CD4-positive, alpha-beta memory T cell (primary cell): Measurements from ENCODE around the gene IRS2. TPM values are rescaled to one million over a fixed set of nuclear protein-coding genes. Genes with fewer than 3 reads are reported as not detected.

ENCODE experiments used
- CTCF ChIA-PET: fragments of 350-600 bp; sonication (Branson Sonifier 250); formaldehyde crosslinking; loops from one replicate; lab custom pipeline; 2021; ENCODE audit warnings: inconsistent platforms; ENCODE audit not compliant: partially characterized antibody; lab: Charles Lee
- POLR2A ChIA-PET: fragments of 350-600 bp; sonication (Branson Sonifier 250); formaldehyde crosslinking; loops from one replicate; lab custom pipeline; 2021; ENCODE audit not compliant: partially characterized antibody; lab: Charles Lee
- DNase-seq, 5 donors: peaks; one replicate each; pipeline versions ENCODE4 v3.0.0 to v3.0.0-alpha.2; 2020 to 2022; ENCODE audit warnings: mixed read lengths in 1 of 5
- H3K27ac ChIP-seq: one replicate; pipeline ENCODE4 v1.7.0; 2013; ENCODE audit warnings: low read depth, low read length
- H3K27me3 ChIP-seq: 2 replicates; pipeline ENCODE4 v1.7.0; 2013; ENCODE audit warnings: mild to moderate bottlenecking, low read length, moderate library complexity; ENCODE audit not compliant: insufficient read depth
- H3K36me3 ChIP-seq: 2 replicates; pipeline ENCODE4 v1.7.0; 2013; ENCODE audit warnings: mild to moderate bottlenecking, low read length, moderate library complexity; ENCODE audit not compliant: insufficient read depth
- H3K4me1 ChIP-seq: 2 replicates; pipeline ENCODE4 v1.7.0; 2013; ENCODE audit warnings: mild to moderate bottlenecking, low read length, moderate library complexity; ENCODE audit not compliant: insufficient read depth
- H3K4me3 ChIP-seq, 2 donors: one replicate each; pipeline ENCODE4 v1.7.0; 2013; ENCODE audit warnings: low read length in 2 of 2, mild to moderate bottlenecking in 1 of 2
- H3K9me3 ChIP-seq, 2 donors: one replicate each; pipeline ENCODE4 v1.7.0; 2013; ENCODE audit warnings: low read length in 2 of 2, control low read depth in 1 of 2; ENCODE audit not compliant: control insufficient read depth in 1 of 2
- H3K27ac Mint-ChIP-seq, 7 donors: one replicate each; pipeline ENCODE4 v1.8.0; 2020 to 2021; ENCODE audit warnings: mixed read lengths in 7 of 7, mild to moderate bottlenecking in 6 of 7, inconsistent platforms in 3 of 7, moderate library complexity in 3 of 7
- H3K27me3 Mint-ChIP-seq, 2 donors: one replicate each; pipeline ENCODE4 v1.8.0; 2020 to 2021; ENCODE audit warnings: mixed read lengths in 2 of 2
- H3K36me3 Mint-ChIP-seq, 2 donors: one replicate each; pipeline ENCODE4 v1.8.0; 2020 to 2021; ENCODE audit warnings: mixed read lengths in 2 of 2, inconsistent platforms in 1 of 2, mild to moderate bottlenecking in 1 of 2
- H3K4me1 Mint-ChIP-seq, 4 donors: one replicate each; pipeline ENCODE4 v1.8.0; 2020 to 2021; ENCODE audit warnings: mixed read lengths in 4 of 4, mild to moderate bottlenecking in 1 of 4
- H3K4me3 Mint-ChIP-seq, 8 donors: one replicate each; pipeline ENCODE4 v1.8.0; 2020 to 2021; ENCODE audit warnings: mixed read lengths in 8 of 8, mild to moderate bottlenecking in 7 of 8, moderate library complexity in 6 of 8, inconsistent platforms in 3 of 8
- H3K9me3 Mint-ChIP-seq, 8 donors: one replicate each; pipeline ENCODE4 v1.8.0; 2020 to 2021; ENCODE audit warnings: mixed read lengths in 8 of 8, mild to moderate bottlenecking in 5 of 8, inconsistent platforms in 3 of 8, moderate library complexity in 1 of 8
- intact Hi-C: fragments of 100-400 bp; cut with micrococcal nuclease; formaldehyde crosslinking; loops from one replicate; pipeline ENCODE4 v1.15.1; 2023
- polyA plus RNA-seq, 2 donors: library from polyadenylated mRNA; unstranded; fragments of 300-500 nt; fragmentation: Illumina TruSeq; gene quantifications; one replicate each; pipeline ENCODE4 v1.2.3, GENCODE V29; 2021
- total RNA-seq, 2 experiments: library from RNA; stranded (reverse); gene quantifications; one replicate each; pipeline ENCODE4 v1.2.3, GENCODE V29; 2021

The IRS2 gene
- total and polyA plus RNA-seq, 4 experiments from 2014 or later, result 1.3 to 21.4 (median 12.2) TPM

DNA sequence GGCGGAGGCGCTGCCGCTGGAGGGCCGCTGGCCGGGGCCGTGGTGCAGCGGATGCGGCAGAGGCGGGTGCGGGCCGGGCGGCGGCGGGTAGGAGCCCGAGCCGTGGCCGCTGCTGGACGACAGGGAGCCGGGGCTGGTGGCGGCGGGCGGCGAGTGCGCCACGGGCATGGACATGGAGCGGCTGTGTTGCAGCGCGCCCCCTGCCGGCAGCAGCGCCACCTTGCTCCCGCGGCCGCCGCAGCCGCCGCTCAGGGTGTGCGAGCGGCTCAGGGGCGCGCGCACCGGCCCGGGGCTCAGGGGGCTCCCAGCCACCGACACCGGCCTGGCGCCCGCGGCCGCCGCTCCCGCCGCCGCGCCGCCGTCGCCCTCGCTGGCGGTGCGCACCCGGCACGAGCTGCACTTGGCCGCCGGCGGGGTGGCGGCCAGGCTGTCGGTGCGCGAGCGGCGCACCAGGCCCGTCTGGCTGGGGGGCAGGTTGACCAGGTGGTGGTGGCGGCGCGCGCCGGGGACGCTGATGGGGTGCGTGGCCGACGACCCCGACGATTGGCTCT, 1.7 kb downstream of the IRS2 start:
- H3K9me3 ChIP-seq, result no peaks in the 10 kb centered on the region
- peaks cover 18 to 40% (median 29%) of the 10 kb centered on the region in 4 donors for H3K4me1 Mint-ChIP-seq
- no peaks in the 10 kb centered on the region for H3K27me3 Mint-ChIP-seq
- H3K4me3 Mint-ChIP-seq, result peak overlapping the region; percentile 73 to 83 (median 76)
- peak overlapping the region in 3 of 7 donors; percentile 50 to 82 (median 72) for H3K27ac Mint-ChIP-seq
- H3K4me3 ChIP-seq, result peak overlapping the region in 1 of 2 donors; percentile 62
- peaks cover 0 to 1% (median 0%) of the 10 kb centered on the region in 8 donors for H3K9me3 Mint-ChIP-seq
- peak; percentile 50 to 76 (median 68) for DNase-seq
- H3K36me3 Mint-ChIP-seq, result peaks cover 4 to 15% of the 10 kb centered on the region in 2 donors
- H3K27me3 ChIP-seq, result no peaks in the 10 kb centered on the region
- intact Hi-C loops, result loop anchor here (2.0 to 5.0 kb wide), 2 partner anchors 870 to 1133 kb away; partner anchors contain the start of gene ANKRD10
- CTCF ChIA-PET, result interaction anchor here (0.8 to 1.3 kb wide), 11 partner anchors 8 to 823 kb away, joined by 3 to 10 read pairs (median 3); no protein-coding TSS in a partner anchor
- peaks cover 36% of the 10 kb centered on the region for H3K4me1 ChIP-seq
- H3K27ac ChIP-seq, result no peak overlapping the region
- POLR2A ChIA-PET, result interaction anchor here (1.1 to 1.3 kb wide), 3 partner anchors 41 to 1571 kb away, joined by 3 to 5 read pairs (median 3); no protein-coding TSS in a partner anchor
- no peaks in the 10 kb centered on the region for H3K36me3 ChIP-seq

GRCh38 chr13:109783815-109784589, 2.4 kb downstream of the IRS2 start:
- H3K4me1 ChIP-seq, result peaks cover 42% of the 10 kb centered on the region
- H3K27me3 Mint-ChIP-seq, result no peaks in the 10 kb centered on the region
- H3K27ac Mint-ChIP-seq, result peak overlapping the region in 2 of 7 donors; percentile 40 to 65
- no peak overlapping the region for H3K4me3 ChIP-seq
- peaks cover 0 to 1% (median 0%) of the 10 kb centered on the region in 8 donors for H3K9me3 Mint-ChIP-seq
- no peak overlapping the region for H3K4me3 Mint-ChIP-seq
- H3K36me3 Mint-ChIP-seq, result peaks cover 4 to 15% of the 10 kb centered on the region in 2 donors
- H3K27me3 ChIP-seq, result no peaks in the 10 kb centered on the region
- H3K27ac ChIP-seq, result no peak overlapping the region
- H3K4me1 Mint-ChIP-seq, result peaks cover 25 to 42% (median 34%) of the 10 kb centered on the region in 4 donors
- CTCF ChIA-PET, result interaction anchor here (1.2 to 1.6 kb wide), 2 partner anchors 33 to 52 kb away, joined by 3 to 6 read pairs; no protein-coding TSS in a partner anchor
- H3K9me3 ChIP-seq, result no peaks in the 10 kb centered on the region
- POLR2A ChIA-PET, result no interaction called here
- intact Hi-C loops, result loop anchor here (2.0 kb wide), 1 partner anchor 869 kb away; no protein-coding TSS in a partner anchor
- DNase-seq, result peak in 1 of 5 donors; percentile 23
- no peaks in the 10 kb centered on the region for H3K36me3 ChIP-seq

DNA sequence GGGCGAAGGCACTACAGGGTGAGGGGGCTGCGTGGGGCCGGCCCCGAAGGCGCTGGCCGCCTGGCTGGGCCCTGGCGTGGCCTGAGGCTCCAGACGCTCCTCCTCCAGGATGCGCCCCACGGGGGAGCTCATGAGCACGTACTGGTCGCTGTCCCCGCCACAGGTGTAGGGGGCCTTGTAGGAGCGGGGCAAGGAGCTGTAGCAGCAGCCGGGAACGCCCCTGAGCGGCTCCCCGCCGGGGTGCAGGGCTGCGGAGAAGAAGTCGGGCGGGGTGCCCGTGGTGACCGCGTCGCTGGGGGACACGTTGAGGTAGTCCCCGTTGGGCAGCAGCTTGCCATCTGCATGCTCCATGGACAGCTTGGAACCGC, 3.0 kb downstream of the IRS2 start:
- Histone ChIP-seq H3K36me3 (no peaks in the 10 kb centered on the region), H3K9me3 (no peaks in the 10 kb centered on the region), H3K4me3 (no peak overlapping the region), H3K27me3 (no peaks in the 10 kb centered on the region), H3K4me1 (peaks cover 42% of the 10 kb centered on the region), H3K27ac (no peak overlapping the region)
- DNase-seq, result peak in 1 of 5 donors; percentile 24
- Mint-ChIP-seq H3K36me3 (peaks cover 4 to 15% of the 10 kb centered on the region in 2 donors), H3K27me3 (no peaks in the 10 kb centered on the region), H3K27ac (no peak overlapping the region), H3K4me1 (peaks cover 26 to 42% (median 34%) of the 10 kb centered on the region in 4 donors), H3K9me3 (peaks cover 0 to 1% (median 0%) of the 10 kb centered on the region in 8 donors), H3K4me3 (no peak overlapping the region)
- intact Hi-C loops, result no loop called here
- ChIA-PET POLR2A (no interaction called here), CTCF (interaction anchor here (1.2 to 1.6 kb wide), 2 partner anchors 32 to 51 kb away, joined by 3 to 6 read pairs; no protein-coding TSS in a partner anchor)

DNA sequence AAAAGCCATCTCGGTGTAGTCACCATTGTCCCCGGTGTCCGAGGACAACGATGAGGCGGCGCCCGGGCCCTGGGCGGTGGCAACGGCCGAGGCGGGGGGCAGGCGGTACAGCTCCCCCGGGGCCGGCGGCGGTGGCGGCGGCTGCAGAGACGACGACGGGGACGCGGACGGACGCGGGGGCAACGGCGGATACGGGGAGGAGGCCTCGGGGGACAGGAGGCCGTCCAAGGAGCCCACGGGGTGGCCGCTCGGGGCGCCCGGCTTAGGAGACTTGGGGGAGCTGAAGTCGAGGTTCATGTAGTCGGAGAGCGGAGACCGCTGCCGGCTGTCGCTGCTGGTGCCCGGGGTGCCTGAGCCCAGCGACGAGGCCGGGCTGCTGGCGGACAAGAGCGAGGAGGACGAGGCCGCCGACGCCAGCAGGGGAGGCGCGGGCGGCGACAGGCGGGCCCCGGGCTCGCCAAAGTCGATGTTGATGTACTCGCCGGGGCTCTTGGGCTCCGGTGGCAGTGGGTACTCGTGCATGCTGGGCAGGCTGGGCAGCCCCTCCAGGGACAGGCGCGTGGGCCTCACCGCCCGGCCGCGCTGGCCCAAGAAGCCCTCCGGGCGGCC, 3.5 kb downstream of the IRS2 start:
- Mint-ChIP-seq H3K9me3 (peaks cover 0 to 1% (median 0%) of the 10 kb centered on the region in 8 donors), H3K4me3 (peak overlapping the region in 7 of 8 donors; percentile 22 to 74 (median 48)), H3K27ac (peak overlapping the region in 2 of 7 donors; percentile 29 to 52), H3K27me3 (no peaks in the 10 kb centered on the region), H3K4me1 (peaks cover 28 to 42% (median 35%) of the 10 kb centered on the region in 4 donors), H3K36me3 (peaks cover 4 to 17% of the 10 kb centered on the region in 2 donors)
- intact Hi-C loops, result no loop called here
- peak in 1 of 5 donors; percentile 19 for DNase-seq
- Histone ChIP-seq H3K4me1 (peaks cover 45% of the 10 kb centered on the region), H3K27me3 (no peaks in the 10 kb centered on the region), H3K27ac (no peak overlapping the region), H3K9me3 (no peaks in the 10 kb centered on the region), H3K4me3 (no peak overlapping the region), H3K36me3 (no peaks in the 10 kb centered on the region)
- ChIA-PET POLR2A (no interaction called here), CTCF (interaction anchor here (0.5 to 1.6 kb wide), 3 partner anchors 32 to 512 kb away, joined by 3 to 6 read pairs (median 6); no protein-coding TSS in a partner anchor)

- ChIA-PET CTCF (interaction anchor here (0.5 to 1.6 kb wide), 2 partner anchors 50 to 513 kb away, joined by 6 read pairs; no protein-coding TSS in a partner anchor), POLR2A (no interaction called here)
- DNase-seq, result no peak
Observed at GRCh38 chr13:109782066-109782822, 4.1 kb downstream of the IRS2 start.

DNA sequence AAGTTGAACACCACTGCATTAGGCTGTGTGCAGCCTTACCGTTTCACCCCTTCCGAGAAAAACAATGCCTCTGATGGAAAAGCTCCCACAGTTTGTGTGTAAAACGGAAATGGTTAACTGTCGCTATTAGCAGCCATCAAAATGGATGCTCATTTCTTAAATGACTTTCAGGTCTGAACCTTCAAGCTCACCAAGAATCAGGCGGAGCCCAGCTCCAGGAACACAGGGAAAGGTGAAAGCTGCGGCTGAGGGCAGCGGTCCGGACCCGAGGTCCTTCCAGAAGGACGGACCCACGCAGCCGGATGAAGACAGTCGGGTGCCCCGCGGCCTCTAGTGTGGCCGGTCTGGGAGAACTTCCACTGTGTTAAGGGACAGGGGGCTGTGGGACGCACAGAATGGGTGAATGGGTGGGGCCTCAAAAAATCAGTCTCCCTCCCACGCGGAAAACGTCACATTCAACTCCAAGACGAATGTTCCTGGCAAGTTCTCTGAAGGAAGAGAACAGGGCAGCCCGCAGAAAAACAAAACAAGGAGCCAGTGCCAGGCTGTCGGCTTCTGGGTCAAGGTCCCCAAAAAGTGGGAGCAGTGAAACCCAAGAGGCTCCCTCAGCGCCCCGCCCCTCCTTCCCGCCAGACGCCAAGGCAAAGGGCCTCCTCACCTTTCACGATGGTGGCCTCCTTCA, 4.9 kb downstream of the IRS2 start:
- no peaks in the 10 kb centered on the region for H3K27me3 Mint-ChIP-seq
- Histone ChIP-seq H3K27ac (no peak overlapping the region), H3K27me3 (no peaks in the 10 kb centered on the region), H3K4me1 (peaks cover 54% of the 10 kb centered on the region), H3K4me3 (no peak overlapping the region), H3K9me3 (no peaks in the 10 kb centered on the region), H3K36me3 (no peaks in the 10 kb centered on the region)
- peak overlapping the region; percentile 6 to 58 (median 52) for H3K4me3 Mint-ChIP-seq
- H3K9me3 Mint-ChIP-seq, result peaks cover 0 to 1% (median 0%) of the 10 kb centered on the region in 8 donors
- ChIA-PET POLR2A (interaction anchor here (3.2 kb wide), 1 partner anchor 9 kb away, joined by 15 read pairs; no protein-coding TSS in a partner anchor), CTCF (interaction anchor here (2.5 kb wide), 1 partner anchor 9 kb away, joined by 17 read pairs; no protein-coding TSS in a partner anchor)
- no peak for DNase-seq
- peak overlapping the region in 3 of 7 donors; percentile 67 to 74 (median 67) for H3K27ac Mint-ChIP-seq
- intact Hi-C loops, result no loop called here
- H3K4me1 Mint-ChIP-seq, result peaks cover 33 to 53% (median 45%) of the 10 kb centered on the region in 4 donors
- peaks cover 4 to 17% of the 10 kb centered on the region in 2 donors for H3K36me3 Mint-ChIP-seq

More at GRCh38 chr13:109782066-109782822, 4.1 kb downstream of the IRS2 start:
- H3K4me1 ChIP-seq, result peaks cover 47% of the 10 kb centered on the region
- no peaks in the 10 kb centered on the region for H3K27me3 ChIP-seq
- Mint-ChIP-seq H3K4me1 (peaks cover 31 to 45% (median 39%) of the 10 kb centered on the region in 4 donors), H3K9me3 (peaks cover 0 to 1% (median 0%) of the 10 kb centered on the region in 8 donors), H3K27me3 (no peaks in the 10 kb centered on the region), H3K4me3 (no peak overlapping the region), H3K27ac (peak overlapping the region in 1 of 7 donors; percentile 52), H3K36me3 (peaks cover 4 to 17% of the 10 kb centered on the region in 2 donors)
- no peaks in the 10 kb centered on the region for H3K36me3 ChIP-seq
- H3K4me3 ChIP-seq, result no peak overlapping the region
- intact Hi-C loops, result no loop called here
- no peak overlapping the region for H3K27ac ChIP-seq
- H3K9me3 ChIP-seq, result no peaks in the 10 kb centered on the region
